IMR-90 (cell line): ENCODE data around the gene CFAP61. TPM values are rescaled to one million over a fixed set of nuclear protein-coding genes. Genes with fewer than 3 reads are reported as not detected.

Experiments used
- ATAC-seq: fragments of 200-7000 bp; cut with Tn5 transposase; 2 replicates; pipeline ENCODE4 v1.9.1; 2020; ENCODE audit warnings: low read depth, mild to moderate bottlenecking, moderate library complexity
- BruUV-seq: library from RNA; stranded (reverse); fragments of 400-500 nt; replicated peaks from 2 replicates; lab custom pipeline; 2021; lab: Mats Ljungman, UMichigan
- CTCF ChIA-PET: fragments of 300-600 bp; formaldehyde crosslinking; extraction: SDS; loops from one replicate; lab custom pipeline; 2021; ENCODE audit warnings: antibody characterized with exemption; lab: Yijun Ruan, JAX
- POLR2A ChIA-PET: fragments of 300-600 bp; sonication (Branson Sonifier 250); formaldehyde crosslinking; loops from one replicate; lab custom pipeline; 2022; ENCODE audit warnings: antibody characterized with exemption; ENCODE audit not compliant: unreplicated experiment; lab: Charles Lee
- DNase-seq: peaks from one replicate; pipeline ENCODE4 v3.0.0; 2013
- H2AFZ ChIP-seq: replicated peaks from 2 replicates; pipeline ENCODE3; 2013; ENCODE audit warnings: low read length, mild to moderate bottlenecking; ENCODE audit not compliant: poor library complexity
- H2AK5ac ChIP-seq: 2 replicates; pipeline ENCODE4 v1.6.1; 2013; ENCODE audit warnings: low read depth, low read length, inconsistent platforms
- H2AK9ac ChIP-seq: replicated peaks from 2 replicates; pipeline ENCODE3; 2013; ENCODE audit warnings: mild to moderate bottlenecking, low read depth, low read length, moderate library complexity; ENCODE audit not compliant: poor library complexity
- H2BK120ac ChIP-seq: 2 replicates; pipeline ENCODE4 v1.6.1; 2013; ENCODE audit warnings: low read depth, low read length, inconsistent platforms
- H2BK15ac ChIP-seq: 3 replicates; pipeline ENCODE4 v1.6.1; 2013; ENCODE audit warnings: low read depth, low read length, inconsistent platforms
- H2BK20ac ChIP-seq: 2 replicates; pipeline ENCODE4 v1.6.1; 2013; ENCODE audit warnings: low read depth, mild to moderate bottlenecking, inconsistent platforms, low read length, moderate library complexity
- H2BK5ac ChIP-seq: 2 replicates; pipeline ENCODE4 v1.6.1; 2013; ENCODE audit warnings: mild to moderate bottlenecking, low read depth, low read length, inconsistent platforms; ENCODE audit not compliant: poor library complexity, severe bottlenecking
- H3K14ac ChIP-seq: replicated peaks from 2 replicates; pipeline ENCODE4 v1.6.1; 2013; ENCODE audit warnings: low read depth, low read length, inconsistent platforms
- H3K18ac ChIP-seq: 2 replicates; pipeline ENCODE4 v1.6.1; 2013; ENCODE audit warnings: low read depth, low read length, control low read depth
- H3K23ac ChIP-seq: 2 replicates; pipeline ENCODE4 v1.6.1; 2013; ENCODE audit warnings: low read depth, low read length, inconsistent platforms
- H3K27ac ChIP-seq: 2 replicates; pipeline ENCODE4 v1.5.1; 2013; ENCODE audit warnings: mild to moderate bottlenecking, control low read depth, low read length; ENCODE audit not compliant: insufficient read depth
- H3K27me3 ChIP-seq: 2 replicates; pipeline ENCODE4 v1.6.1; 2013; ENCODE audit warnings: low read length; ENCODE audit not compliant: control insufficient read depth, insufficient read depth
- H3K36me3 ChIP-seq: 2 replicates; pipeline ENCODE4 v1.6.1; 2013; ENCODE audit warnings: low read length, mixed read lengths; ENCODE audit not compliant: control insufficient read depth, insufficient read depth
- H3K4ac ChIP-seq: 2 replicates; pipeline ENCODE4 v1.6.1; 2013; ENCODE audit warnings: low read depth, low read length, inconsistent platforms
- H3K4me1 ChIP-seq: 2 replicates; pipeline ENCODE4 v1.6.1; 2013; ENCODE audit warnings: low read length, mixed read lengths; ENCODE audit not compliant: control insufficient read depth, insufficient read depth
- H3K4me2 ChIP-seq: 2 replicates; pipeline ENCODE4 v1.6.1; 2013; ENCODE audit warnings: low read depth, mild to moderate bottlenecking, control low read depth, low read length, moderate library complexity
- H3K4me3 ChIP-seq: 2 replicates; pipeline ENCODE4 v1.5.1; 2013; ENCODE audit warnings: low read depth, mild to moderate bottlenecking, control low read depth, low read length, moderate library complexity; ENCODE audit not compliant: insufficient read depth
- H3K56ac ChIP-seq: 2 replicates; pipeline ENCODE4 v1.6.1; 2013; ENCODE audit warnings: low read length, inconsistent platforms; ENCODE audit not compliant: insufficient read depth; ENCODE audit errors: extremely low read depth
- H3K79me1 ChIP-seq, 2 experiments: 2 replicates each; pipeline ENCODE4 v1.6.1; 2013; ENCODE audit warnings: low read length in 2 of 2, inconsistent platforms in 1 of 2, low read depth in 1 of 2
- H3K9ac ChIP-seq: 2 replicates; pipeline ENCODE4 v1.6.1; 2013; ENCODE audit warnings: low read depth, low read length, control low read depth
- H3K9me1 ChIP-seq: 2 replicates; pipeline ENCODE4 v1.6.1; 2013; ENCODE audit warnings: low read length, inconsistent platforms; ENCODE audit not compliant: insufficient read depth
- H3K9me3 ChIP-seq: 2 replicates; pipeline ENCODE4 v1.6.1; 2013; ENCODE audit warnings: low read length; ENCODE audit not compliant: control insufficient read depth, insufficient read depth
- H4K20me1 ChIP-seq: 2 replicates; pipeline ENCODE4 v1.6.1; 2013; ENCODE audit warnings: low read length, inconsistent platforms; ENCODE audit not compliant: insufficient read depth
- H4K5ac ChIP-seq: 2 replicates; pipeline ENCODE4 v1.6.1; 2013; ENCODE audit warnings: mild to moderate bottlenecking, low read depth, low read length, control low read depth
- H4K8ac ChIP-seq, 2 experiments: 2 replicates each; pipeline ENCODE4 v1.6.1; 2013; ENCODE audit warnings: low read depth in 2 of 2, low read length in 2 of 2, control low read depth in 1 of 2, inconsistent platforms in 1 of 2
- H4K91ac ChIP-seq: 2 replicates; pipeline ENCODE4 v1.6.1; 2013; ENCODE audit warnings: low read depth, low read length, inconsistent platforms; ENCODE audit not compliant: insufficient read depth
- BHLHE40 ChIP-seq: fragments of 150-350 bp; IDR thresholded peaks from 2 replicates; pipeline ENCODE4 v1.6.1; 2016; ENCODE audit warnings: mild to moderate bottlenecking, low read depth, low read length
- ELK1 ChIP-seq: fragments of 150-350 bp; IDR thresholded peaks from 2 replicates; pipeline ENCODE4 v1.6.1; 2016; ENCODE audit warnings: low read depth, mild to moderate bottlenecking, low read length, moderate library complexity, borderline replicate concordance
- FOS ChIP-seq: fragments of 150-350 bp; IDR thresholded peaks from 2 replicates; pipeline ENCODE4 v1.6.1; 2016; ENCODE audit warnings: low read depth, low read length
- RFX5 ChIP-seq: IDR thresholded peaks from 2 replicates; pipeline ENCODE4 v1.8.0; 2012; ENCODE audit warnings: low read depth, mild to moderate bottlenecking, low read length, moderate library complexity
- SMC3 ChIP-seq: fragments of 150-350 bp; IDR thresholded peaks from 2 replicates; pipeline ENCODE4 v1.6.1; 2016; ENCODE audit warnings: low read depth, mild to moderate bottlenecking, antibody characterized with exemption, low read length, moderate library complexity
- WGBS, 2 experiments: methylation state at CpG; one replicate each; pipeline versions ENCODE4 v1.1.5 to v1.1.7; 2013; ENCODE audit warnings: missing lambda C conversion rate in 2 of 2; ENCODE audit not compliant: insufficient read length in 1 of 2; ENCODE audit errors: extremely low coverage in 2 of 2; 5-methylcytosine and 5-hydroxymethylcytosine counted together
- dilution Hi-C: fragments of 300-500 bp; cut with HindIII; formaldehyde crosslinking; loops from one replicate; pipeline ENCODE4 v1.14.3; 2018; ENCODE audit warnings: low sequenced_read_pairs; ENCODE audit not compliant: unreplicated experiment
- in situ Hi-C: fragments of 300-500 bp; cut with MboI; formaldehyde crosslinking; loops from 3 replicates; pipeline ENCODE4 v1.14.3; 2019; ENCODE audit warnings: low sequenced_read_pairs, inconsistent platforms, mixed read lengths
- intact Hi-C: fragments of 100-400 bp; cut with micrococcal nuclease; formaldehyde crosslinking; loops from 2 replicates; pipeline ENCODE4 v1.10.0; 2022
- polyA plus RNA-seq, 3 experiments: library from polyadenylated mRNA; depleted of rRNA; stranded (reverse); fragments of >200 nt; gene quantifications; 2 replicates each; pipeline ENCODE4 v1.2.3, GENCODE V29; 2012; ENCODE audit warnings: low replicate concordance in 1 of 3
- total RNA-seq: library from RNA; depleted of rRNA; stranded (reverse); fragments of >200 nt; gene quantifications from 2 replicates; pipeline ENCODE4 v1.2.3, GENCODE V29; 2012

The CFAP61 gene
- total and polyA plus RNA-seq, 2 of the 4 experiments (the other 2 are of a cell fraction), result 0.07 TPM; not detected in 1

GRCh38 chr20:20395087-20395486 is 342.8 kb downstream of the CFAP61 start:
- Histone ChIP-seq H3K9ac (no peak overlapping the region), H2AFZ (peak overlapping the region; percentile 28), H4K20me1 (no peaks in the 10 kb centered on the region), H2AK5ac (no peak overlapping the region), H3K4me1 (peaks cover 17% of the 10 kb centered on the region), H2BK5ac (no peak overlapping the region), H3K14ac (no peak overlapping the region), H3K79me1 (no peaks in the 10 kb centered on the region), H2BK120ac (no peak overlapping the region), H3K4ac (no peak overlapping the region; the same call in 1 of the 2 replicates), H3K27ac (no peak overlapping the region), H3K27me3 (no peaks in the 10 kb centered on the region), H3K23ac (no peak overlapping the region), H4K5ac (no peak overlapping the region), H3K4me3 (no peak overlapping the region), H3K4me2 (no peak overlapping the region), H2BK20ac (no peak overlapping the region), H4K91ac (no peak overlapping the region), H2AK9ac (no peak overlapping the region), H3K36me3 (no peaks in the 10 kb centered on the region), H3K9me3 (no peaks in the 10 kb centered on the region), H3K56ac (no peak overlapping the region), H3K18ac (no peak overlapping the region), H3K9me1 (peaks cover 3% of the 10 kb centered on the region; the same call in 1 of the 2 replicates), H2BK15ac (no peak overlapping the region), H4K8ac (no peak overlapping the region)
- dilution Hi-C loops (no loop called here), intact Hi-C loops (no loop called here), in situ Hi-C loops (no loop called here)
- CTCF ChIA-PET, result no interaction called here
- TF ChIP-seq RFX5, result no peak
- TF ChIP-seq SMC3, result no peak
- TF ChIP-seq BHLHE40, result no peak
- no peak for TF ChIP-seq ELK1
- no peak for TF ChIP-seq FOS
- no TSS peak for BruUV-seq
- DNase-seq (no peak), ATAC-seq (no peak)
- 93% methylated on average over 3 of the region's 12 CpGs; no CpG with 5 or more reads in 1 of the 2 experiments for WGBS, 2 experiments
- POLR2A ChIA-PET, result no interaction called here
